Breast epithelium (tissue), 4 donors: ENCODE data around the gene CNOT11. TPM values are rescaled to one million over a fixed set of nuclear protein-coding genes. Genes with fewer than 3 reads are reported as not detected.
"Not testable (repeated sequence)": the region's sequence is repeated elsewhere in the genome, so short reads cannot be mapped to it uniquely, and the experiment has no call there.

ENCODE experiments used
- DNase-seq, 2 donors: peaks; one replicate each; pipeline ENCODE4 v3.0.0-alpha.2; 2019; ENCODE audit warnings: low spot score in 2 of 2
- H3K27ac ChIP-seq, 2 donors: fragments of 200-600 bp; sonication (generic) in 1 of 2; one replicate each; pipeline ENCODE4 v1.5.1; 2016 to 2019; ENCODE audit warnings: mild to moderate bottlenecking in 1 of 2
- H3K27me3 ChIP-seq, 2 donors: fragments of 200-600 bp; sonication (generic) in 1 of 2; one replicate each; pipeline versions ENCODE4 v1.5.1 to v1.6.0; 2017 to 2019; ENCODE audit warnings: control low read depth in 1 of 2, mild to moderate bottlenecking in 1 of 2
- H3K36me3 ChIP-seq: fragments of 200-600 bp; one replicate; pipeline ENCODE4 v1.5.1; 2019
- H3K4me1 ChIP-seq, 2 donors: fragments of 200-600 bp; sonication (generic); one replicate each; pipeline ENCODE4 v1.5.1; 2016 to 2019; ENCODE audit warnings: control low read depth in 1 of 2
- H3K4me3 ChIP-seq, 3 donors: fragments of 200-600 bp; sonication (generic); 1 replicate in 2 of 3; 2 replicates in 1 of 3; pipeline ENCODE4 v1.5.1; 2016 to 2019; ENCODE audit warnings: mild to moderate bottlenecking in 3 of 3, moderate library complexity in 2 of 3
- H3K9me3 ChIP-seq, 2 donors: fragments of 200-600 bp; sonication (generic) in 1 of 2; one replicate each; pipeline ENCODE4 v1.5.1; 2016 to 2019; ENCODE audit warnings: control low read depth in 1 of 2
- CTCF ChIP-seq, 3 donors: fragments of 450-650 bp; IDR thresholded peaks; one replicate each; pipeline ENCODE4 v1.5.1; 2016 to 2017; ENCODE audit warnings: antibody characterized with exemption in 3 of 3, mild to moderate bottlenecking in 3 of 3, moderate library complexity in 3 of 3
- POLR2A ChIP-seq: fragments of 450-650 bp; IDR thresholded peaks from one replicate; pipeline ENCODE4 v1.6.1; 2016; ENCODE audit warnings: antibody characterized with exemption, mild to moderate bottlenecking, moderate library complexity
- POLR2AphosphoS5 ChIP-seq, 3 donors: sonication (generic); formaldehyde crosslinking; IDR thresholded peaks; one replicate each; pipeline ENCODE4 v1.6.1; 2017; ENCODE audit warnings: antibody characterized with exemption in 3 of 3
- intact Hi-C: fragments of 100-400 bp; cut with DNase I; formaldehyde crosslinking; loops from one replicate; pipeline ENCODE4 v1.15.1; 2023; ENCODE audit warnings: low total_unique reads
- total RNA-seq, 3 donors: library from RNA; depleted of rRNA; stranded (reverse); fragments of >200 nt; gene quantifications; one replicate each; pipeline ENCODE4 v1.1.0, GENCODE V29; 2016

CNOT11 gene
- total RNA-seq, 3 donors from 2014 or later: 19.2 to 33.1 (median 23.9) TPM

- H3K36me3 ChIP-seq: no peaks in the 10 kb centered on the region
- no peaks in the 10 kb centered on the region for H3K9me3 ChIP-seq
- TF ChIP-seq POLR2A (no peak), POLR2AphosphoS5 (IDR thresholded peaks at IDR 0.05) (no peak), CTCF (IDR thresholded peaks at IDR 0.05) (no peak)
- intact Hi-C loops: no loop called here
- no peak overlapping the region for H3K27ac ChIP-seq
- no peak for DNase-seq
- no peaks in the 10 kb centered on the region for H3K4me1 ChIP-seq
- no peak overlapping the region for H3K4me3 ChIP-seq
- H3K27me3 ChIP-seq: no peaks in the 10 kb centered on the region
These were observed 33.4 kb upstream of the CNOT11 start for GRCh38 chr2:101219246-101219645.

- intact Hi-C loops, H3K27ac ChIP-seq: not testable (repeated sequence)
These were observed 32.6 kb upstream of the CNOT11 start for GRCh38 chr2:101220091-101220490.

GRCh38 chr2:101223814-101224231 lies 28.9 kb upstream of the CNOT11 start:
- intact Hi-C loops: no loop called here
- no peak for TF ChIP-seq POLR2AphosphoS5 (IDR thresholded peaks at IDR 0.05)
- TF ChIP-seq POLR2A: no peak
- no peak for TF ChIP-seq CTCF (IDR thresholded peaks at IDR 0.05)
- Histone ChIP-seq H3K27ac (no peak overlapping the region), H3K9me3 (no peaks in the 10 kb centered on the region), H3K36me3 (no peaks in the 10 kb centered on the region), H3K4me1 (no peaks in the 10 kb centered on the region), H3K4me3 (no peak overlapping the region), H3K27me3 (no peaks in the 10 kb centered on the region)
- no peak for DNase-seq

More at GRCh38 chr2:101220091-101220490, 32.6 kb upstream of the CNOT11 start:
- H3K27me3 ChIP-seq, H3K4me3 ChIP-seq, H3K9me3 ChIP-seq, DNase-seq, H3K4me1 ChIP-seq, H3K36me3 ChIP-seq: not testable (repeated sequence)

GRCh38 chr2:101230541-101231001 lies 22.1 kb upstream of the CNOT11 start:
- H3K36me3 ChIP-seq: no peaks in the 10 kb centered on the region
- no peak for DNase-seq
- no peak for TF ChIP-seq CTCF (IDR thresholded peaks at IDR 0.05)
- no peak for TF ChIP-seq POLR2A
- TF ChIP-seq POLR2AphosphoS5 (IDR thresholded peaks at IDR 0.05): no peak
- H3K27me3 ChIP-seq: no peaks in the 10 kb centered on the region
- no peaks in the 10 kb centered on the region for H3K4me1 ChIP-seq
- no peak overlapping the region for H3K27ac ChIP-seq
- no peaks in the 10 kb centered on the region for H3K9me3 ChIP-seq
- H3K4me3 ChIP-seq: no peak overlapping the region
- intact Hi-C loops: no loop called here

GRCh38 chr2:101231240-101231639 lies 21.4 kb upstream of the CNOT11 start:
- Histone ChIP-seq H3K9me3 (peaks cover 0 to 4% of the 10 kb centered on the region in 2 donors), H3K4me1 (no peaks in the 10 kb centered on the region), H3K27ac (no peak overlapping the region), H3K36me3 (no peaks in the 10 kb centered on the region), H3K27me3 (no peaks in the 10 kb centered on the region), H3K4me3 (no peak overlapping the region)
- TF ChIP-seq CTCF (IDR thresholded peaks at IDR 0.05) (no peak), POLR2AphosphoS5 (IDR thresholded peaks at IDR 0.05) (no peak)
- intact Hi-C loops: no loop called here
- no peak for DNase-seq
